Measurements from ENCODE around the gene ALDH16A1. TPM values are rescaled to one million over a fixed set of nuclear protein-coding genes. Genes with fewer than 3 reads are reported as not detected.
"Not testable (repeated sequence)": the region's sequence is repeated elsewhere in the genome, so short reads cannot be mapped to it uniquely, and the experiment has no call there.

Gene ALDH16A1
- total RNA-seq, 2 experiments from 2014 or later = 36.6 to 37.5 TPM

- Mint-ChIP-seq H3K4me1 (ENCODE audit: low read depth) (peaks cover 56% of the 10 kb centered on the region), H3K27me3 (ENCODE audit: low read depth) (no peaks in the 10 kb centered on the region), H3K27ac (peak overlapping the region; percentile 99), H3K36me3 (ENCODE audit: low read depth) (peaks cover 9% of the 10 kb centered on the region), H3K4me3 (peak overlapping the region; percentile 70), H3K9me3 (ENCODE audit: insufficient read depth) (no peaks in the 10 kb centered on the region)
- DNase-seq (peak; percentile 96), ATAC-seq (peak; percentile 80)
- ChIA-PET POLR2A (interaction anchor here (0.6 to 3.6 kb wide), 6 partner anchors 11 to 299 kb away, joined by 3 to 62 read pairs (median 3); partner anchors contain the start of genes ALDH16A1 and PIH1D1), CTCF (interaction anchor here (0.6 to 6.4 kb wide), 9 partner anchors 16 to 210 kb away, joined by 3 to 114 read pairs (median 4); partner anchors contain the start of genes ALDH16A1 and PIH1D1)
Measured at GRCh38 chr19:49468746-49469447, 15.9 kb downstream of the ALDH16A1 start.

- Mint-ChIP-seq H3K9me3 (ENCODE audit: insufficient read depth) (no peaks in the 10 kb centered on the region), H3K27ac (peak overlapping the region; percentile 99), H3K4me1 (ENCODE audit: low read depth) (peaks cover 56% of the 10 kb centered on the region), H3K4me3 (peak overlapping the region; percentile 46), H3K36me3 (ENCODE audit: low read depth) (peaks cover 16% of the 10 kb centered on the region), H3K27me3 (ENCODE audit: low read depth) (no peaks in the 10 kb centered on the region)
- ChIA-PET POLR2A (interaction anchor here (0.8 to 3.6 kb wide), 6 partner anchors 14 to 297 kb away, joined by 3 to 62 read pairs (median 4); partner anchors contain the start of genes ALDH16A1, CD37 and PIH1D1), CTCF (interaction anchor here (0.8 to 6.4 kb wide), 22 partner anchors 13 to 372 kb away, joined by 3 to 114 read pairs (median 4); partner anchors contain the start of genes ALDH16A1, PIH1D1 and RPS11)
- DNase-seq (peak; percentile 93), ATAC-seq (peak; percentile 53)
Measured at GRCh38 chr19:49469828-49470614, 17.0 kb downstream of the ALDH16A1 start.

- no peaks in the 10 kb centered on the region for H3K27me3 Mint-ChIP-seq (ENCODE audit: low read depth)
- peaks cover 56% of the 10 kb centered on the region for H3K4me1 Mint-ChIP-seq (ENCODE audit: low read depth)
- ChIA-PET CTCF (interaction anchor here (0.8 to 6.4 kb wide), 21 partner anchors 13 to 373 kb away, joined by 3 to 114 read pairs (median 4); partner anchors contain the start of genes ALDH16A1, PIH1D1 and RPS11), POLR2A (interaction anchor here (0.8 to 3.6 kb wide), 5 partner anchors 15 to 135 kb away, joined by 3 to 62 read pairs (median 4); partner anchors contain the start of genes ALDH16A1, CD37 and PIH1D1)
- H3K36me3 Mint-ChIP-seq (ENCODE audit: low read depth) = peaks cover 21% of the 10 kb centered on the region
- H3K4me3 Mint-ChIP-seq = peak overlapping the region; percentile 46
- DNase-seq (no peak), ATAC-seq (no peak)
- peak overlapping the region; percentile 99 for H3K27ac Mint-ChIP-seq
- H3K9me3 Mint-ChIP-seq (ENCODE audit: insufficient read depth) = no peaks in the 10 kb centered on the region
Measured at GRCh38 chr19:49470615-49470978, 17.6 kb downstream of the ALDH16A1 start.

- Mint-ChIP-seq H3K4me3 (peak overlapping the region; percentile 94), H3K4me1 (ENCODE audit: low read depth) (peaks cover 65% of the 10 kb centered on the region), H3K9me3 (ENCODE audit: insufficient read depth) (no peaks in the 10 kb centered on the region), H3K36me3 (ENCODE audit: low read depth) (peaks cover 36% of the 10 kb centered on the region), H3K27me3 (ENCODE audit: low read depth) (no peaks in the 10 kb centered on the region), H3K27ac (peak overlapping the region; percentile 94)
- ChIA-PET POLR2A (interaction anchor here (0.7 to 2.4 kb wide), 8 partner anchors 15 to 97 kb away, joined by 3 to 14 read pairs (median 4); partner anchors contain the start of genes ALDH16A1, PIH1D1 and RPS11), CTCF (interaction anchor here (0.8 to 6.4 kb wide), 28 partner anchors 12 to 480 kb away, joined by 3 to 114 read pairs (median 4); partner anchors contain the start of genes ALDH16A1, GYS1, NOSIP and PIH1D1)
- ATAC-seq (no peak), DNase-seq (no peak)
Measured at GRCh38 chr19:49472936-49473335, 19.9 kb downstream of the ALDH16A1 start.

GRCh38 chr19:49473501-49473867 is 20.5 kb downstream of the ALDH16A1 start:
- H3K4me1 Mint-ChIP-seq (ENCODE audit: low read depth) = peaks cover 61% of the 10 kb centered on the region
- peak overlapping the region; percentile 94 for H3K4me3 Mint-ChIP-seq
- POLR2A ChIA-PET = interaction anchor here (0.6 to 2.4 kb wide), 11 partner anchors 15 to 222 kb away, joined by 3 to 14 read pairs (median 4); partner anchors contain the start of genes ALDH16A1, PIH1D1 and RPS11
- not testable (repeated sequence) for H3K27me3 Mint-ChIP-seq (ENCODE audit: low read depth); ATAC-seq; H3K9me3 Mint-ChIP-seq (ENCODE audit: insufficient read depth); DNase-seq
- CTCF ChIA-PET = interaction anchor here (0.7 to 6.4 kb wide), 27 partner anchors 15 to 480 kb away, joined by 3 to 114 read pairs (median 4); partner anchors contain the start of genes ALDH16A1, CD37, GYS1 and NOSIP
- peak overlapping the region; percentile 94 for H3K27ac Mint-ChIP-seq
- peaks cover 37% of the 10 kb centered on the region for H3K36me3 Mint-ChIP-seq (ENCODE audit: low read depth)

- POLR2A ChIA-PET = interaction anchor here (0.6 to 2.4 kb wide), 10 partner anchors 15 to 223 kb away, joined by 3 to 14 read pairs (median 4); partner anchors contain the start of genes ALDH16A1, PIH1D1 and RPS11
Measured at GRCh38 chr19:49473868-49474541, 21.0 kb downstream of the ALDH16A1 start, which contains the start of gene FLT3LG. TSS of gene FLT3LG (plus strand) at chr19:49474215. CDS start at chr19:49474640, 425 bp downstream.

GRCh38 chr19:49474542-49474924 is 21.5 kb downstream of the ALDH16A1 start:
- ChIA-PET CTCF (interaction anchor here (1.0 to 6.4 kb wide), 8 partner anchors 11 to 203 kb away, joined by 3 to 114 read pairs (median 14); partner anchors contain the start of genes ALDH16A1, NOSIP and PIH1D1), POLR2A (interaction anchor here (1.0 to 2.1 kb wide), 3 partner anchors 14 to 24 kb away, joined by 6 to 13 read pairs (median 8); partner anchors contain the start of gene RPS11)
- ATAC-seq (peak; percentile 3), DNase-seq (no peak)
- Mint-ChIP-seq H3K27ac (peak overlapping the region; percentile 94), H3K4me3 (peak overlapping the region; percentile 94), H3K9me3 (ENCODE audit: insufficient read depth) (no peaks in the 10 kb centered on the region), H3K4me1 (ENCODE audit: low read depth) (peaks cover 56% of the 10 kb centered on the region), H3K36me3 (ENCODE audit: low read depth) (peaks cover 37% of the 10 kb centered on the region), H3K27me3 (ENCODE audit: low read depth) (no peaks in the 10 kb centered on the region)

More at GRCh38 chr19:49473868-49474541, 21.0 kb downstream of the ALDH16A1 start, which contains the start of gene FLT3LG:
- Mint-ChIP-seq H3K27ac (peak within 1 kb of the TSS; percentile 94), H3K9me3 (ENCODE audit: insufficient read depth) (no peaks in the 10 kb centered on the region), H3K4me3 (peak within 1 kb of the TSS; percentile 94), H3K4me1 (ENCODE audit: low read depth) (peaks cover 60% of the 10 kb centered on the region), H3K27me3 (ENCODE audit: low read depth) (no peaks in the 10 kb centered on the region), H3K36me3 (ENCODE audit: low read depth) (peaks cover 37% of the 10 kb centered on the region)
- DNase-seq (peak; percentile 99), ATAC-seq (peak; percentile 69)
- CTCF ChIA-PET = interaction anchor here (0.7 to 6.4 kb wide), 26 partner anchors 14 to 481 kb away, joined by 3 to 114 read pairs (median 4); partner anchors contain the start of genes ALDH16A1, CD37, GYS1 and NOSIP

- DNase-seq (peak; percentile 44), ATAC-seq (peak; percentile 5)
- H3K4me3 Mint-ChIP-seq = peak overlapping the region; percentile 94
- no peaks in the 10 kb centered on the region for H3K9me3 Mint-ChIP-seq (ENCODE audit: insufficient read depth)
- peaks cover 53% of the 10 kb centered on the region for H3K4me1 Mint-ChIP-seq (ENCODE audit: low read depth)
- H3K27ac Mint-ChIP-seq = peak overlapping the region; percentile 94
- H3K27me3 Mint-ChIP-seq (ENCODE audit: low read depth) = no peaks in the 10 kb centered on the region
- peaks cover 45% of the 10 kb centered on the region for H3K36me3 Mint-ChIP-seq (ENCODE audit: low read depth)
- CTCF ChIA-PET = interaction anchor here (0.7 to 2.3 kb wide), 20 partner anchors 10 to 355 kb away, joined by 3 to 20 read pairs (median 4); partner anchors contain the start of genes NOSIP, PIH1D1, PPFIA3 and RPL13A
- POLR2A ChIA-PET = interaction anchor here (0.6 to 2.1 kb wide), 10 partner anchors 8 to 94 kb away, joined by 3 to 13 read pairs (median 4); partner anchors contain the start of genes ALDH16A1 and RPS11
Measured at GRCh38 chr19:49475191-49475917, 22.3 kb downstream of the ALDH16A1 start.

GRCh38 chr19:49475995-49476880 is 23.2 kb downstream of the ALDH16A1 start:
- DNase-seq (peak; percentile 86), ATAC-seq (peak; percentile 54)
- ChIA-PET POLR2A (interaction anchor here (0.7 to 2.1 kb wide), 11 partner anchors 8 to 103 kb away, joined by 3 to 13 read pairs (median 4); partner anchors contain the start of genes ALDH16A1 and RPS11), CTCF (interaction anchor here (0.8 to 2.3 kb wide), 22 partner anchors 9 to 356 kb away, joined by 3 to 20 read pairs (median 4); partner anchors contain the start of genes NOSIP, PIH1D1, PPFIA3 and RPL13A)
- H3K9me3 Mint-ChIP-seq (ENCODE audit: insufficient read depth) = no peaks in the 10 kb centered on the region
- H3K4me1 Mint-ChIP-seq (ENCODE audit: low read depth) = peaks cover 48% of the 10 kb centered on the region
- H3K4me3 Mint-ChIP-seq = peak overlapping the region; percentile 94
- H3K36me3 Mint-ChIP-seq (ENCODE audit: low read depth) = peaks cover 47% of the 10 kb centered on the region
- H3K27ac Mint-ChIP-seq = peak overlapping the region; percentile 94
- H3K27me3 Mint-ChIP-seq (ENCODE audit: low read depth) = no peaks in the 10 kb centered on the region

Measured in activated CD8-positive, alpha-beta T cell treated with anti-CD3 and anti-CD28 coated beads, Interleukin-2, amount 10 ng/mL, durations not matched to agents 7 days and 5 days (primary cell).